Measurements from ENCODE around the gene PIGT. TPM values are rescaled to one million over a fixed set of nuclear protein-coding genes. Genes with fewer than 3 reads are reported as not detected.

The PIGT gene
- total RNA-seq, 1 experiment from 2014 or later, result 63.7 TPM

DNA sequence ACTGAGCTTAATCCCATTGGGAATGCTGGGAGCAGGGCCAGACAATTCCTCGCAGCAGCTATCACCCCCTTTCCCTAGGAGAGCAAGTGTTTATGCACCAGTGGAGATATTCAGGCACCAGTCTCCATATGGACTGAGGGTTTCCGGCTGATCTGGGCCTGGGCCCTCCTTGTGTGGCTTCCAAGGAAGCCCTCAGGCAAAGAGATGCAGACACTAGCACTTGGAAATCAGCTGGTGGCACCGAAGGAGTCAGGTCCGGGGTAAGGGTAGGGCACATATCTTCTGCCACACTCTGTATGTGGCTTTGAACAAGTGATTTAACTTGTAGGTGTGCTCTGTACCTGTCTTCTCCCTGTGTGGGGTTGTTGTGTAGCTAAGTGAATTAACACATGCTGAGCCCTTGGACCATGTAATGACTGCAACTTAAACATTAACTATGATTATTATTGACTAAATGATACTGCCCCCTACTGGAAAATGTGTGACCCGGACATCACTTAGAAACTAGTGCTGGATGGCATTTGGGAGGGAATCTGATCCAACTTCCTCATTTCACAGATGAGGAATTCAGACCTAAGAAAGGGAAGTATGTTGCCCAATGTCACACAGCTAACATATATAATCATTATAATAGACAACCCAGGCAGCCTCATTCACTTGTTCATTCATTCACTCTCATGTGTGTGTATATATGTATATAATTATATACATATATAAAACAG is 34.3 kb downstream of the PIGT start:
- DNase-seq (ENCODE audit: low spot score) (no peak), ATAC-seq (peak; percentile 59)
- H3K9me3 Mint-ChIP-seq, result no peaks in the 10 kb centered on the region
- no peak overlapping the region for H3K4me3 Mint-ChIP-seq
- no peaks in the 10 kb centered on the region for H3K36me3 Mint-ChIP-seq
- H3K27ac Mint-ChIP-seq, result no peak overlapping the region
- peaks cover 3% of the 10 kb centered on the region; the same call in 1 of the 2 replicates for H3K4me1 Mint-ChIP-seq
- H3K27me3 Mint-ChIP-seq (ENCODE audit: low read depth), result peaks cover 3% of the 10 kb centered on the region; the same call in 1 of the 2 replicates
- ChIA-PET CTCF (interaction anchor here (0.7 to 8.1 kb wide), 33 partner anchors 8 to 321 kb away, joined by 3 to 67 read pairs (median 5); partner anchors contain the start of genes MATN4, PIGT, SYS1 and WFDC2), POLR2A (interaction anchor here (0.7 kb wide), 1 partner anchor 13 kb away, joined by 3 read pairs; no protein-coding TSS in a partner anchor)
- TF ChIP-seq ZNF138 (CRISPR knock-in tag; conservative IDR thresholded peaks at IDR 0.05) (no peak), HMGA2 (CRISPR knock-in tag; IDR thresholded peaks at IDR 0.05) (peak; percentile 43; the same call in 1 of the 2 replicates), CREB1 (CRISPR knock-in tag; IDR thresholded peaks at IDR 0.05) (no peak)
- TF ChIP-seq, protein P1, sequence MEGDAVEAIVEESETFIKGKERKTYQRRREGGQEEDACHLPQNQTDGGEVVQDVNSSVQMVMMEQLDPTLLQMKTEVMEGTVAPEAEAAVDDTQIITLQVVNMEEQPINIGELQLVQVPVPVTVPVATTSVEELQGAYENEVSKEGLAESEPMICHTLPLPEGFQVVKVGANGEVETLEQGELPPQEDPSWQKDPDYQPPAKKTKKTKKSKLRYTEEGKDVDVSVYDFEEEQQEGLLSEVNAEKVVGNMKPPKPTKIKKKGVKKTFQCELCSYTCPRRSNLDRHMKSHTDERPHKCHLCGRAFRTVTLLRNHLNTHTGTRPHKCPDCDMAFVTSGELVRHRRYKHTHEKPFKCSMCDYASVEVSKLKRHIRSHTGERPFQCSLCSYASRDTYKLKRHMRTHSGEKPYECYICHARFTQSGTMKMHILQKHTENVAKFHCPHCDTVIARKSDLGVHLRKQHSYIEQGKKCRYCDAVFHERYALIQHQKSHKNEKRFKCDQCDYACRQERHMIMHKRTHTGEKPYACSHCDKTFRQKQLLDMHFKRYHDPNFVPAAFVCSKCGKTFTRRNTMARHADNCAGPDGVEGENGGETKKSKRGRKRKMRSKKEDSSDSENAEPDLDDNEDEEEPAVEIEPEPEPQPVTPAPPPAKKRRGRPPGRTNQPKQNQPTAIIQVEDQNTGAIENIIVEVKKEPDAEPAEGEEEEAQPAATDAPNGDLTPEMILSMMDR (IDR thresholded peaks at IDR 0.05), result peak; percentile 70
- TF ChIP-seq, protein P2, sequence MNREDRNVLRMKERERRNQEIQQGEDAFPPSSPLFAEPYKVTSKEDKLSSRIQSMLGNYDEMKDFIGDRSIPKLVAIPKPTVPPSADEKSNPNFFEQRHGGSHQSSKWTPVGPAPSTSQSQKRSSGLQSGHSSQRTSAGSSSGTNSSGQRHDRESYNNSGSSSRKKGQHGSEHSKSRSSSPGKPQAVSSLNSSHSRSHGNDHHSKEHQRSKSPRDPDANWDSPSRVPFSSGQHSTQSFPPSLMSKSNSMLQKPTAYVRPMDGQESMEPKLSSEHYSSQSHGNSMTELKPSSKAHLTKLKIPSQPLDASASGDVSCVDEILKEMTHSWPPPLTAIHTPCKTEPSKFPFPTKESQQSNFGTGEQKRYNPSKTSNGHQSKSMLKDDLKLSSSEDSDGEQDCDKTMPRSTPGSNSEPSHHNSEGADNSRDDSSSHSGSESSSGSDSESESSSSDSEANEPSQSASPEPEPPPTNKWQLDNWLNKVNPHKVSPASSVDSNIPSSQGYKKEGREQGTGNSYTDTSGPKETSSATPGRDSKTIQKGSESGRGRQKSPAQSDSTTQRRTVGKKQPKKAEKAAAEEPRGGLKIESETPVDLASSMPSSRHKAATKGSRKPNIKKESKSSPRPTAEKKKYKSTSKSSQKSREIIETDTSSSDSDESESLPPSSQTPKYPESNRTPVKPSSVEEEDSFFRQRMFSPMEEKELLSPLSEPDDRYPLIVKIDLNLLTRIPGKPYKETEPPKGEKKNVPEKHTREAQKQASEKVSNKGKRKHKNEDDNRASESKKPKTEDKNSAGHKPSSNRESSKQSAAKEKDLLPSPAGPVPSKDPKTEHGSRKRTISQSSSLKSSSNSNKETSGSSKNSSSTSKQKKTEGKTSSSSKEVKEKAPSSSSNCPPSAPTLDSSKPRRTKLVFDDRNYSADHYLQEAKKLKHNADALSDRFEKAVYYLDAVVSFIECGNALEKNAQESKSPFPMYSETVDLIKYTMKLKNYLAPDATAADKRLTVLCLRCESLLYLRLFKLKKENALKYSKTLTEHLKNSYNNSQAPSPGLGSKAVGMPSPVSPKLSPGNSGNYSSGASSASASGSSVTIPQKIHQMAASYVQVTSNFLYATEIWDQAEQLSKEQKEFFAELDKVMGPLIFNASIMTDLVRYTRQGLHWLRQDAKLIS (CRISPR knock-in tag; IDR thresholded peaks at IDR 0.05; ENCODE audit: borderline replicate concordance), result no peak

DNA sequence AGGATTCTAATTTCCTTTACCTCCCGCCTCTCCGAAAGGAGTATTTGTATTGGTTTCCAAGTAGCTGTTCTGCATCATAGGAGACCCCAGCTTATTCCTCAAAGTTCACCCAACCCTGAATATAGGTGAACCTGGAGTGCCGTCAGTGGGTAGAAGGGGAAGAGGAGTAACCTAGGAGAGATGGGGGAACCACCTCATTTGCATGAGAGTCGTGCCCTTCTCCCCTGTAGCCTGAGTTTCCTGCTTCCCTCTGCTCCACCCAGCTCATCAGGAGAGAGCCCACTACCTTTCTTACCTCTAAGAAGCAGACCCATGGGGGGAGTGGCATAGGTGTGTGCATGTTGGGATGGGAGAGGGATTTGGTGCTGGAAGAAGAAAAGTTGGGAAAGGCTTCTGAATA is 36.3 kb downstream of the PIGT start:
- ChIA-PET CTCF (interaction anchor here (0.5 to 8.1 kb wide), 15 partner anchors 11 to 398 kb away, joined by 4 to 67 read pairs (median 10); partner anchors contain the start of genes SYS1 and WFDC2), POLR2A (interaction anchor here (1.4 kb wide), 1 partner anchor 51 kb away, joined by 4 read pairs; no protein-coding TSS in a partner anchor)
- peak; percentile 34 for ATAC-seq
- Mint-ChIP-seq H3K36me3 (no peaks in the 10 kb centered on the region), H3K4me1 (peaks cover 3% of the 10 kb centered on the region; the same call in 1 of the 2 replicates), H3K4me3 (no peak overlapping the region), H3K27me3 (ENCODE audit: low read depth) (peaks cover 3% of the 10 kb centered on the region; the same call in 1 of the 2 replicates), H3K27ac (no peak overlapping the region), H3K9me3 (no peaks in the 10 kb centered on the region)
- no peak for DNase-seq (ENCODE audit: low spot score)
- TF ChIP-seq CREB1 (CRISPR knock-in tag; IDR thresholded peaks at IDR 0.05), result no peak
- TF ChIP-seq, protein P3, sequence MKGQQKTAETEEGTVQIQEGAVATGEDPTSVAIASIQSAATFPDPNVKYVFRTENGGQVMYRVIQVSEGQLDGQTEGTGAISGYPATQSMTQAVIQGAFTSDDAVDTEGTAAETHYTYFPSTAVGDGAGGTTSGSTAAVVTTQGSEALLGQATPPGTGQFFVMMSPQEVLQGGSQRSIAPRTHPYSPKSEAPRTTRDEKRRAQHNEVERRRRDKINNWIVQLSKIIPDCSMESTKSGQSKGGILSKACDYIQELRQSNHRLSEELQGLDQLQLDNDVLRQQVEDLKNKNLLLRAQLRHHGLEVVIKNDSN (CRISPR knock-in tag; IDR thresholded peaks at IDR 0.05), result no peak
- TF ChIP-seq RORB (CRISPR knock-in tag; IDR thresholded peaks at IDR 0.05), result no peak
- TF ChIP-seq TEAD1 (CRISPR knock-in tag; IDR thresholded peaks at IDR 0.05), result no peak
- TF ChIP-seq TEAD4 (CRISPR knock-in tag; IDR thresholded peaks at IDR 0.05), result no peak
- TF ChIP-seq SOX15 (CRISPR knock-in tag; IDR thresholded peaks at IDR 0.05), result no peak
- no peak for TF ChIP-seq JUN (CRISPR knock-in tag; IDR thresholded peaks at IDR 0.05)
- TF ChIP-seq, protein P4, sequence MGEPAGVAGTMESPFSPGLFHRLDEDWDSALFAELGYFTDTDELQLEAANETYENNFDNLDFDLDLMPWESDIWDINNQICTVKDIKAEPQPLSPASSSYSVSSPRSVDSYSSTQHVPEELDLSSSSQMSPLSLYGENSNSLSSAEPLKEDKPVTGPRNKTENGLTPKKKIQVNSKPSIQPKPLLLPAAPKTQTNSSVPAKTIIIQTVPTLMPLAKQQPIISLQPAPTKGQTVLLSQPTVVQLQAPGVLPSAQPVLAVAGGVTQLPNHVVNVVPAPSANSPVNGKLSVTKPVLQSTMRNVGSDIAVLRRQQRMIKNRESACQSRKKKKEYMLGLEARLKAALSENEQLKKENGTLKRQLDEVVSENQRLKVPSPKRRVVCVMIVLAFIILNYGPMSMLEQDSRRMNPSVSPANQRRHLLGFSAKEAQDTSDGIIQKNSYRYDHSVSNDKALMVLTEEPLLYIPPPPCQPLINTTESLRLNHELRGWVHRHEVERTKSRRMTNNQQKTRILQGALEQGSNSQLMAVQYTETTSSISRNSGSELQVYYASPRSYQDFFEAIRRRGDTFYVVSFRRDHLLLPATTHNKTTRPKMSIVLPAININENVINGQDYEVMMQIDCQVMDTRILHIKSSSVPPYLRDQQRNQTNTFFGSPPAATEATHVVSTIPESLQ (CRISPR knock-in tag; IDR thresholded peaks at IDR 0.05), result no peak
- TF ChIP-seq, protein P5, sequence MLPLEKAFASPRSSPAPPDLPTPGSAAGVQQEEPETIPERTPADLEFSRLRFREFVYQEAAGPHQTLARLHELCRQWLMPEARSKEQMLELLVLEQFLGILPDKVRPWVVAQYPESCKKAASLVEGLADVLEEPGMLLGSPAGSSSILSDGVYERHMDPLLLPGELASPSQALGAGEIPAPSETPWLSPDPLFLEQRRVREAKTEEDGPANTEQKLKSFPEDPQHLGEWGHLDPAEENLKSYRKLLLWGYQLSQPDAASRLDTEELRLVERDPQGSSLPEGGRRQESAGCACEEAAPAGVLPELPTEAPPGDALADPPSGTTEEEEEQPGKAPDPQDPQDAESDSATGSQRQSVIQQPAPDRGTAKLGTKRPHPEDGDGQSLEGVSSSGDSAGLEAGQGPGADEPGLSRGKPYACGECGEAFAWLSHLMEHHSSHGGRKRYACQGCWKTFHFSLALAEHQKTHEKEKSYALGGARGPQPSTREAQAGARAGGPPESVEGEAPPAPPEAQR (CRISPR knock-in tag; IDR thresholded peaks at IDR 0.05), result no peak
